GM19043 (cell line): ENCODE results near the gene STUM.

Experiments
- ATAC-seq: cut with Tn5 transposase; IDR thresholded peaks from one replicate; pipeline ENCODE4 v1.9.1; 2021; ENCODE audit warnings: low read depth; ENCODE audit not compliant: unreplicated experiment

The STUM gene

DNA sequence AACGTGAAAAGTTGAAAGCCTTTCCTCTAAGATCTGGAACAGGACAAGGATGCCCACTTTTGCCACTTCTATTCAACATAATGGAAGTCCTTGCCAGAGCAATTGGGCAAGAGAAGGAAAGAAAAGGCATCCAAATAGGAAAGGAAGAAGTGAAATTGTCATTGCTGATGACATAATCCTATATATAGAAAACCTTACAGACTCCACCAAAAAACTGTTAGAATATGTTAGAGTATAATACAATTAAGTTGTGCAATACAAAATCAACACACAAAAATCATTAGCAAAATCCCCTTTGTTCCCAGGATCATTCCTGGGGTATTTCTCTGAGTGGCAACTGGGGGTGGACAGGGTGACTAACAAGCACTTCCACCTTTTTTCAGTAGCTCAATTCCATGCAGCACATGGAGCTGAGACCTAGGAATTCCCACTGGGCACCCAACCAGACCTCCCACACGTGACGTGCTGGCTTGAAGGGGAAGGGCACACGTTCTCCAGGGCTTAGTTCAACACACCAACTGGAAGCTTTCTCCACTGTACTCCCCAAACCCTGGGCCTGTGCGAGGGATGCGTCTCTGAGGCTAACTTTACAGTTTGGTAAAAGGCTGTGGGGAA lies 9.6 kb downstream of the STUM start:
- ATAC-seq: no peak

DNA sequence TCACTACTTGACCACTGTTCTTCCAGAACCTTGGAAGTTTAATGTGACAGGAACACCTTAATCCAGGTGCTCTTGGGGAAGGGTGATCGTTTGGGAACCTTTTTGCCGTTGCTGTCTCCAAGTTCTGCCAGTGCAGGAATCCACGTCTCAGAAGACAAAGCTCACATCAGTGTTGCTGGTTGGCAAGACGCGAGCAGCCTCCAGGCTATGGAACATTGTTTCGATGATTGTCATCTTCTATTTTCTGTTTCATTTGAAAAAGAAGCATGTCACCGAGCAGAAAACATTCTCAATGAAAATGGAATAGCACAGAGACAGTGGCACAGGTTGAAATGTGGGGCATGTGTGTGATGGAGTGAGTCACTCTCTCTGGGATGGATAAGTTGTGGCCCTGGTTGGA lies 11.7 kb downstream of the STUM start:
- no peak for ATAC-seq

DNA sequence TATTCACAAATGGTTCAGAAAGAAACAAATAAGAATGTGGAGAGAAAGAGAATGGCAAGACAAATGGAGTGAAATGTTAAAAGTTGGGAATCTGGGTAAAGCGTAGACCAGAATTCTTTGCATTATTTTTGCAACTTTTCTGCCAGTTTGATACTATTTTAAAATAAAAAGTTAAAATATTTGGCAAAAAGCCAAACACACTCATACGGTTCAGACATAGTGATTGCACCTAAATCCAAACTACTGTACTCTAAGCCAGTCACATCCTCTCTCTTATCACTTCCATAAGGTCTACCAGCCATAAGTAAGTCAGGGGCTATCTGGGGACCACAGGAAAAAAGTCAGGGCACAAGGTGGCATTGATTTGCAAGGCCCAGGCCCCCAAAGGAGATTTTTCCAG lies 14.4 kb downstream of the STUM start:
- no peak for ATAC-seq

DNA sequence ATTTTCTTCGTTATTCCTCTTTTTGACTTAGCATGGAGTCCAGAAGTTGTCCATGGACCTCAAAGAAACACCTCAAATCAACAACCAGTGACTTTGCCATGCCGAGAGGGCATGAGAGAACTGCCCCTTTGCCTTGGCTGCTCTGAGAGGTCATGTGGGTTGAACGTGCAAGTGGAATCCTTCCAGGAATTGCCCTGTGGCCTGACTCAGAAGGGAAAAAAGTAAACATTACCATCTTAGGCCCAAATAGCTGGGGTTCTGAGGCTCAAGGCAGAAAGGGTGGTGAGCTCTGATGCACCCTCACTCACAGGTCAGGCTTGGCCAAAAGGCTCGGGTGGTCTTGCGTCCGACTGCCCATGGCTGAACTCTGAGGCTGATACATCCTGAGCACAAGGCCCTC lies 15.1 kb downstream of the STUM start:
- no peak for ATAC-seq

DNA sequence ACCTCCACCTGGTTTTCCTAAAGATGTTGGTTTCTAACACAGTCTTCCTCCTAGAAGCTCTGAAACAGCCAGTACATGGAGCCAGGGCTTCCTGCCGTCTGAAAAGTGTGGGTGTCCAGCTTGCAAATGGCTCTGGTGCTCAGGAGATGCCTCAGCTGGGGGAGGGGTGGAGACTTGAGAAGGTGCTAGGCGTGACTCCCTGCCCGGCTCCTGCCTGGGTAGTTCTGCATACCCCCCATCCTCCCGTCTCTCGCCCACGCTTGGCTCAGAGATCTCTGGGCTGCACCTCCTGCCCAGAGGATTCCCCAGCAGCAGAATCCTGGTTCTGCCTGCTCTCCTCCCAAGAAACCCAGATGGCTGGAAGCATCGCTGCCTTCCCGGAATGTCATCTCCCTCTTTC lies 16.9 kb downstream of the STUM start:
- no peak for ATAC-seq

DNA sequence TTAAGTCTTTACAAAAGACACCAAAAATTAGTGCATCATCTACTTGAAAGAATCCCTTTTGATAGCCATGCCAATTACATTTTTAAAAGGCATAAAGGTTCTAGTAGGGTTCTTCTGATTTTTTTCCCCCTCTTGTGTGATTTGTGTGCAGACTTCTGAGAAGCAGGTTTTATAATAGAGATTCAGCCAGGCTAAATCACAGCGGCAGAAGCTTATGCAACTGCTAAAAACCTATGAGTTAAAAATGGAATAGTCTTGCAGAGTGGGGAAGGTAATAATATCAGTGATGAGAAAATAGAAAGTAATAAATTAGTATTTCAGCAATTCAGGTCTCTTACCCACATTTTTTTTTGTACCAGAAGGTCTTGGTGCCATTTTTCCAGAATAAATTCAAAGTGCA lies 17.7 kb downstream of the STUM start:
- ATAC-seq: no peak

DNA sequence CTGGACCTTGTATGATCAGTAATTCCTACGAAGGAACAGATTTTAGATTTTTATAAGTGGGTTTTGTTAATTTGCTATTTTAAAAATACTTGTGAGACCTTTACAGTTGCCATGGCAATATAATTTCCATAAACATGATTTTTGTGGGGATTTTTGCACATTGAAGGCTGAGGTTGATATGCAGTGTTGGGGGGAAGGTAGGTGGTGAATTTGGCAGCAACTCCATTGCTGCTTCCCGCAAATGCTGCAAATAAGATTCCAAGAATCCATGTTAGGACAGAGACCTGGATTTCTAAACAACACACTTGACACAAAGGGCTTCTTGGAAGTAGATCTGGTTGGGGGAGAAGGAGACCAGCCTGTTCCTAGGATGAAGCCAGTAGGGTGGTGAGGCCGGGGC lies 18.2 kb downstream of the STUM start:
- ATAC-seq: no peak

DNA sequence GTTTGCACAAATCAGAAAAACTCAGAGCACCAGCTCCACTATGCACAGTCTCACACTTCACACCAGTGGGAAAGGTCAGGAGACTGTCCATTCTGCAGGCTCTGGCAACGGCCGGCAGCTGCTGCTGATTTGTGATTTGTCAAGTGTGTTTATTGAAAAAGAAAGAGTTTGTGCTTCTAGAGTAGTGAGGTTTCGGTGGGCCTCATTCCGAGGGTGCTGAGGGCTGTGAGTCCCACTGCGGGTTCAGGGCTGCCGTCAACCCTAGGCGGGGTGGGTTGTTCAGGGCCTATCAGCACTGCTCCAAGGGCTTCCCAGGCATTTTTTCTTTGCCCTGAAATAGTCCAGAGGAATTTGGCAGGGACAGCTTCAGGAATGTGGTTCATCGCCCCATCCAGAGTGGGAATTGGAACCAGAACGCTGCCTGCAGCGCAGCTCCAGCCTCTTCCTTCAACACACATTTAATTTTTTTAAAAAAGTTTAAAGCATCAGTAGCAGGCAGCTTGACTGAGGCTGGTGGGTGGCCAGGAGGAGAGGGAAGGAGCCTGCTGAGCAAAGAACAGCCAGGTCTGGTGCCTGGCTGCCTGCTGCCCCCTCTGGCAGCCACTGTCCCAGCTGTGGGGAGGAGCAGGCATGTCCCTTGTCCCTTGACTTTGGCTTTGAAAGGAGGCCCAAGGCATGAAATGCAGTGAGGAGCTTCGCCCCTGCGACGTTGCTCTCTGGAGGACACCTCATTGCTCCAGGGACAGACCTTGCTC lies 19.7 kb downstream of the STUM start:
- ATAC-seq: no peak

DNA sequence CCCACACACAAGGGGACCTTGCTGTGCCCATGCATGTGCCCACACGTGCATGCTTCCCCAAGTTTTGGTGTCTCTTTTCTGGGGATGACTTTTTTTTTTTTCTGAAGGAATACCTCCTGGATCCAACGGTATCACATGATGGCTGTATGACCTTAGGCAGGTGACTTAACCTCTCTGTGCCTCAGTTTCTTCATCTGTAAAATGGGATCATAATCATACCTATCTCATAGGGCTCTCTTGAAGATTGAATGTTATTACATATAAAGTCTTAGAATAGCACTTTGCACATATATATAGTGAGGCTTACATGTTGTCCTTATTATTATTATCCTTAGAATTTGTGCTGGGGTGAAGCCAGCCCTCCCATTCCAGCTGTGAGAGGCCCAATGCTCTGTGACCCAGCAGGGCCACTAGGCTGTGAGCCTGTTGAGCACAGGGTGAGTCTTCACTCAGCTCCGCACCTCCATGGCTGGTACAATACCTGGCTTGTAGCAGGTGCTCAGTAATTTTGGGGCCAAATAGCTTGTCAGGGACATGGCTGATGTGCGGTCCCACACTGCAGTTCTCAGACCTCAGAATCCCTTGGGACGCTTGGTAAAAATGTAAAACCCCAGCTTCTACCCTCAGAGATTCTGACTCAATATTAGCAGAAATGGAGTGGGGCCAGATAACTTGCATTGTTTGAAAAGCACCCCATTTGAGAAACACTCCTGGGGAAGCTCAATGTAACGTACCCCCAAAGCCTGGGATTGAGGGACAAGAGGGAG lies 20.6 kb downstream of the STUM start:
- no peak for ATAC-seq

DNA sequence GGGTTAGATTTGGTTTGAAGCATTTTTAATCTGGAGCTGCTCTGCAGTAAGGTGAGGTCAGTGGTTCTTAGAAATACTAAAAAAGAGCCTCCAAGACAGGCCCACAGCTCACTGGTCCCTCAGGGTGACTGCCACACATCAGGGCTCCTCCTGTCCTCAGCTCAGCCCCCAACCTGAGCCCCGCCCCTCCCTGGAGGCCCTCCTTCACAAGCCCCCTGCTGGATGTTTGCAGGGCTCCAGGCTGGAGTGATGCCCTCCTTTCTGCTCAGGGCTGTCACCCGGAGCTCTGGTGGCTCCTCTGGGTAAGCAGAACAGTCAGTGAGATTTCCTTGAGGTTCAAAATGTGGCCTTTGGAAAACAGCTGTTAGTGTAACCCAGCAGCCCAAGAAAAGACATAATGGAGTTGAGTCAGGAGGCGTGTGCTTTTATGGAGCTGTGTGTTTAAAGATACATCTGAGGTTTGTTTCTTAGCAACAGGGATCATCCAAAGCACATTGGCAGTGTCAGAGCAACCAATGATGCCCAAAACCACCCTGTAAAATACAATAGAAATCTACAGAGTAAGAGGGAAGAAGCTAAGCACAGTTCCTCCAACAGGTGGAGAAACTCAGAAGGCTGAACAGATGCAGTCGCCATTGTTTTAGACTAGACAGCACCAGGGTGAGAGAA lies 21.4 kb downstream of the STUM start:
- no peak for ATAC-seq

DNA sequence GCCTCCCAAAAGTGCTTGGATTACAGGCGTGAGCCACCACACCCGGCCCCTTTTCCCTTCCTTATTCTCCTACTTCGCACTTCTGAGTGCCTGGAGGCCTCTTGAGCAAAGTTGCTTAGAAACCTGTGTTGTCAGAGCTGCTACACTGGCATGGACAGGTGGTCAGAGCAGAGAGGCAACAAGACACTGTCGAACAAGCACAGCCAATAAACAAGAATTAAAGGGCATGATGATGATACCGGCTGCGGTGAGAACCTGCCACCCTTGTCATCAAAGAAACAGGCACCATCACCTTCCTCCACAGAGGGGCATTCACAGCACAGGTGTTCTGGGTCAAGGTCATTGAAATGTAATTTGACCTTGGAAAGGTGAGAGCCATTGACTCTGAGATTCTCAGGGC lies 23.3 kb downstream of the STUM start:
- ATAC-seq: no peak

DNA sequence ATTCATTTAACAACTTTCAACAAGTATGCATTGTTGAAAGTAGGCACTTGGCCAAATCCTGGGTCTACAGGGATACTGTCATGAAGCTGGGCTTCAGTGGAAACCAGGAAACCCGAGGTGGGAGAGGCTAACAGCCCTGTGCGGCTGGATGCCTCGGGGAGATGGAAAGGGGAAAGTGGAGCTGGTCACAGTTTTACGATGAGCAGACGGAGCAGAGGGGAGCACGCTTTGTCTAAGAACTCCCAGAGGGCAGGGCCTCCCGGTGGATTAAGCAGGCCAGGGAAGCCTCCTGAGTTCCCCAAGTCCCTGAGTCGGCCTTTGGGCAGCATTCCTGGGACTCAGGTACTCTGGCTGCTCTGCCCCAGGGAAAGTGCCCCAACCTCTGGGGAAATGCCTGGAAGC lies 23.8 kb downstream of the STUM start:
- ATAC-seq: no peak

DNA sequence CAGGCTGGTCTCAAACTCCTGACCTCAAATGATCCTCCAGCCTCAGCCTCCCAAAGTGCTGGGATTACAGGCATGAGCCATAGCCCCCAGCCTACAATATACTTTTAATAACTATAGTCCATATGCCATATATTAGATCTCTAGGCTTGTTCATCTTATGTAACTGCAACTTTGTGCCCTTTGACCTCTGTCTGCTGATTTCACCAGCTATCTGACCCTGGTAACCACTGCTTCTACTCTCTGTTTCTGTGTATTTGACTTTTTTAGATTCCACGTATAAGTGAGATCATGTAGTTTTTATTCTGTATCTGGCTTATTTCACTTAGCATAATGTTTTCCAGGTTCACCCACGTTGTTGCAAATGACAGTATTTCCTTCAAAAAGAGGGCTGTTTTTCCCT lies 25.5 kb downstream of the STUM start:
- ATAC-seq: no peak

DNA sequence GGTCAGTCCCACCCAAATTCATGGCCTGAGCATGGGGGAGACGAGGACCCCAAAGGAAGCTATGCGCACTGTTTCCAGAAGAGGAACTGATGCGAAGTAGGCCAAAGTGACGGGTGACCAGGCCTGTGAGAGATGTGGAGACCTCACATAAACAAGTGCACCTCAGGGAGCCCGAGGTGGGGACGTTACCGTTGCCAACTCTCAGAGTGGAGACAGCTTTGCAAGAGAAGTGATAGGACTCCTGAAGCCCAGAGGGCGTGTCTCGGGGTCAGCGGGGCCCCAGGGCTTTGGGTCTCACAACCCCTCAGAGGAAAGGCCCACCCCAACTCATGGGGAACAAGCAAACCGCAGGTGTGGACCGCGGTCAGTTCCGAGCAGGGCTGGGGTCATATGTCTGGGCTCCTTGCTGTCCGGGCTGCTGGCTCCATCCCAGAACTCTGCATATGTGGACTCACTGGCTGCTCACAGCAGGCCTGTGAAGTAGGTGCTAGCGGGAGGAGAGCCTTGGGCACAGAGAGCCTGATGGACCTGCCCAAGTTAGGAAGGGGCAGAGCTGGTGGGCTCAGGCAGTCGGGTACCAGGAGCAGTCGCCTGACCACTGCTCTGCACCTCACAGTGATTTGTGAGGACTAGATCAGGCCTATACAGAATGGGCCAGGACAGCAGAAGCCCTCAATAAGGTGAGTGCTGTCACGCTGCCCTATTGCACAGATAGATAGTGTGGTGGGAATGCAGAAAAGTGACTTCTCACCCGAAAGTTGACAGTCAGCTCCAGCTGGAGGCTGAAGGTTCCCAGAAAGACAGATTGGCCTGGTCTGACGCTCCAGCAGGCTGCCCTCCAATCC lies 26.2 kb downstream of the STUM start:
- no peak for ATAC-seq

DNA sequence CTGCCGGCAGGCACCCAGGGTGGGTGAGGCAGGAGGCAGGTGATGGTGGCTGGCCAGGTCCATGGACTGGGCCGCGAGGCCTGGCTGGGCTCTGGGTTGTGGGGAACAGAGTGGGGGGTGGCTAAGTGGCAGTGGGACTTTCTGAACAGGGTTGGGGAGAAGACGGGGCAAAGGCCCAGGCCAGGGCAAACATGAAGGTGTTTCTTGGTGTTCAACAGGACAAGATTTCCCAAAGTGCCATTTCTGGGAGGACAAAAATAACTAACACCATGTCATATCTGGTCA lies 26.8 kb downstream of the STUM start:
- ATAC-seq: no peak

DNA sequence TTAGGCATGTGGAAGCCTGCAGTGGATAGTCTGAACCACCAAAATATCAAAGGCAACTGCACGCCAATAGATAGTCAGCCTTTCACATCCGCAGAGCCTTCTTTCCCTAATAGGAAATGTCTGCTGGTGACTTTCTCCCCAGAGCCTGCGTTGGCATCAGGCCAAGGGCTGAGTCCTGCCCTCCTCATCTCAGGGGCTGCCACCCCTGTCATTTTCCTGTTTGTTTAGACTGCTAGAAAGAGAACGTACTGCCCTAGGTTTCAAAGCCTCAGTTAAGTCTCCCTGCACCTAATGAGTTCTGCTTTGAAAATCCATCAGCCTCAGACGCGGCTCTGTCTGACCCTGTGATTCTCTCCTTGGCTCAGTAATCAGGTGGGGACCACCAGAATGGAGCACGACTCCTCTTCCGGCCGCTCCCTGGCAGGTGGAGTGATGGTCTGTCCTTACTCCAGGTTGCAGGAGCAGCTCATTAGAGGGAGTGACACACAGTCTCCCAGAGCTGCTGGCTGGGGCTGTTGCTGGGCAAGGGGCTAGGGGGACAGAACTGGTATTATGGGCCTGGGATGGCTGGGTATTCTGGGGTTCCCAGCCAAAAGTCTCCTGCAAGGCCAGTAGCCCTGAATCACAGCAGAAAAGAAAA lies 27.3 kb downstream of the STUM start:
- ATAC-seq: no peak

DNA sequence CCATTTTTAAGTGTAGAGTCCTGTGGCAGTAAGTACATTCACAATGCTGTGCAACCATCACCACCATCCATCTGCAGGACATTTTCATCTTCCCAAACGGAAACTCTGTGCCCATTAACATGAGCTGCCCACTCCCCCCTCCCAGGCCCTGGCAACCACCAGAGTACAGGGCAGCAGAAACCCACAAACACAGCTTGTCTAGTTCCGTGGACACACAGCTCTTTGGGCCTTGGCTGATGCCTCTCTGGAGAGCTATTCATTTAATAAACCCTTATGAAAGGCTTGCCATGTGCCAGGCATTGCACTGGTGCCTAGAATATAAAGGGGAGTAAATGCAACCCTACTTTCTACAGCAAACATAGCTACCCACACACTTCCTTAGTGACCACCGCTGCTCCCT lies 28.0 kb downstream of the STUM start:
- no peak for ATAC-seq

DNA sequence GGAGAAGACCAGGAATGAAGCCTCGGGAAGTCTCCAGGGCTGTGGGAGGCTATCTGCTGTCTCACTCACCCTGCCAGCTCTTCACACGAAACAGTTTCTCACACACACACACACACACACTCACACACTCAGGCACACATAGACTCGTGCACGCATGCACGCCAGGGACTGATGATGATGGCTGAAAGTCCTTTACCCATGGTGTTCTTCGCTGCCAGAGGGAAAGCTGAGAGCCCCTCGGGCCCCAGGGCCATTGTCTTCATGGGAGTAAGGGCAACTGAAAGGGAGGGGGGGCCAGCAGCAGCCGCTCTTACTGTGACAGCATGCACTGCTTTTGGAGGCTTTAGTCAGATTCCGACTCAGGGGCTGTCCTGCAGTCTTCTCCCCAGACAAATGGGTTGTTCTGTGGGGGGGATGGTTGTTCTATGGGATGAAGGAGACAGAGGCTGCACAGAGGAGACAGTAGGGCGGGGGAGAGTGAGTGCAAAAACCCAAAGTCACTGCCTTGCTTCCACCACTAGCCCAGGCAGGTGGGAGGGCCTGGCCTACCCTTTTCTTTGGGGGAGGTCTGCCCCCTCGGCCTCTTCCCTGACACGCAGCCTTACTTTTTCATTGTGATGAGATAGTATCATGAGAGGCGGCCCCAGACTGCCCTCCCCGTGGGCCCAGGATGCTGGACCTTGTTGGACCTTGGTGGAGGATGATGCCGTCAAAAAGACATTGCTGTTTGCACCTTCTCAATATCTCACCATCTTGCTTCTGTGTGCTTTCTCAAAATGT lies 29.0 kb downstream of the STUM start:
- no peak for ATAC-seq

DNA sequence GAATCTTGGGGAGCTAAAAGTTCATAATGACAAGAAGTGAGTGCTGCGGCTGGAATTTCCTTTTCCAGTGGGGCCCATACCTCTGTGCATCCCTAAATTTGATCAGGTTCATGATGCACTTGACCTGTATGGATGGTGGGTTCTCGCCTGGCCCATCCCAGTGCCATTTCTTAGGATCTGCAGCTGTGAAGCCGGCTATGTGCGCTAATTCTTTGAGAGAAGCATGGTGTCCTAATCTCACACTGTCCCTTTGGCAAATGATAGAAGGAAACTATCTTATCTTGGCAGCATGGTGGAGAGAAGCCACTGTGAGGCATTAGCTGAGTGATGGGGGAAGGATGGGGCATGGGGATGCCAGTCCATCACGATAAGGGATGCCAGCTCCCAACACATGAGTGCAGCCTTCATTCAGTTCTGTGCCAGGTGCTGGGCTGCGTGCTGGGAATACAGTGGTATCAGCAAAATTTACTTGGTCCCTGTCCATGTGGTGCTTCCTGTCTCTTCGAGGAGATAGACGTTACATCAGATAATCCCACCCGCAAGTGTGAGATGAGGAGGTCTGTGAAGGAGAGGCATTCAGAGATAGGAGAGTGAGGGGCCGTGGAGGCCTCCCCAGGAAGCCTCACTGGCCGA lies 30.5 kb downstream of the STUM start:
- no peak for ATAC-seq
